HUES48 (cell line): Measurements from ENCODE around the gene BRINP3.
"Not testable (repeated sequence)": the region's sequence is repeated elsewhere in the genome, so short reads cannot be mapped to it uniquely, and the experiment has no call there.

Source experiments
- H3K27ac ChIP-seq: one replicate; pipeline ENCODE4 v1.7.0; 2013; ENCODE audit warnings: low read depth, low read length, inconsistent platforms
- H3K27me3 ChIP-seq: 2 replicates; pipeline ENCODE4 v1.6.1; 2013; ENCODE audit warnings: mild to moderate bottlenecking, low read length; ENCODE audit not compliant: control insufficient read depth, insufficient read depth
- H3K36me3 ChIP-seq: 2 replicates; pipeline ENCODE4 v1.6.1; 2013; ENCODE audit warnings: low read length; ENCODE audit not compliant: control insufficient read depth, insufficient read depth
- H3K4me1 ChIP-seq: 2 replicates; pipeline ENCODE4 v1.6.1; 2013; ENCODE audit warnings: mild to moderate bottlenecking, low read length; ENCODE audit not compliant: control insufficient read depth, insufficient read depth
- H3K4me3 ChIP-seq: 2 replicates; pipeline ENCODE4 v1.5.1; 2013; ENCODE audit warnings: mild to moderate bottlenecking, low read depth, low read length
- H3K9ac ChIP-seq: 2 replicates; pipeline ENCODE4 v1.6.1; 2013; ENCODE audit warnings: mild to moderate bottlenecking, low read depth, low read length, moderate library complexity
- H3K9me3 ChIP-seq: 2 replicates; pipeline ENCODE4 v1.6.1; 2013; ENCODE audit warnings: low read length; ENCODE audit not compliant: control insufficient read depth, insufficient read depth

BRINP3 gene

DNA sequence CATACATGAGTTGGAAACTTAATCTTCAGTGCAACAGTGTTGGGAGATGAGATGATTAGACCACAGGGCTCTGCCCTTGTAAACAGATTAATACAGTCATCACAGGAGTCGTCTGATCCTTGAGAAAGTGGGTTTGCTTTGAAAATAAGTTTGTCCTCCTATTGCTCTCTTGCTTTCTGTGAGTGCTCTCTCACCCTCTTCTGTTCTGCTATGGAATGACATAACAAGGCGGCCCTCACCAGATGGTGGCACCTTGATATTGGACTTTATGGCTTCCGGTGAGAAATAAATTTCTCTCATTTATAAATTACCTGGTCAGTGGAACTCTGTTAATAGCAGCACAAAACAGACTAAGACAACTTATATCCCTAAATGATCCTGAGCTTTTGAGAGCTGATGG, 353.6 kb downstream of the BRINP3 start:
- no peak overlapping the region for H3K27ac ChIP-seq
- H3K9me3 ChIP-seq: no peaks in the 10 kb centered on the region
- H3K9ac ChIP-seq: no peak overlapping the region
- H3K4me3 ChIP-seq: no peak overlapping the region
- H3K4me1 ChIP-seq: no peaks in the 10 kb centered on the region; the same call in 1 of the 2 replicates
- no peaks in the 10 kb centered on the region for H3K27me3 ChIP-seq
- no peaks in the 10 kb centered on the region for H3K36me3 ChIP-seq

DNA sequence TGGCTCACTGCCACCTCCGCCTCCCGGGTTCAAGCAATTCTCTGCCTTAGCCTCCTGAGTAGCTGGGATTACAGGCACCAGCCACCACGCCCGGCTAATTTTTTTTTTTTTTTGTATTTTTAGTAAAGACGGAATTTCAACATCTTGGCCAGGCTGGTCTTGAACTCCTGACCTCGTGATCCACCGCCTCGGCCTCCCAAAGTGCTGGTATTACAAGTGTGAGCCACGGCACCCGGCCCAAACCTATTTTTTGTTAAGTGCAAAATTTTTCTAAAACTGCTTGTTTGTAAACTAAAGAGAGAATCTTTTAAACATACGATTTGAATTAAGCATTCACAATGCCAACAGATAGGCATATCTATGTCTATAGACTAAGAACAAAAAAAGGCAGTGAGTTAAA, 357.1 kb downstream of the BRINP3 start:
- H3K4me3 ChIP-seq, H3K27me3 ChIP-seq, H3K36me3 ChIP-seq, H3K9ac ChIP-seq, H3K27ac ChIP-seq, H3K9me3 ChIP-seq: not testable (repeated sequence)
- H3K4me1 ChIP-seq: peaks cover 22% of the 10 kb centered on the region

DNA sequence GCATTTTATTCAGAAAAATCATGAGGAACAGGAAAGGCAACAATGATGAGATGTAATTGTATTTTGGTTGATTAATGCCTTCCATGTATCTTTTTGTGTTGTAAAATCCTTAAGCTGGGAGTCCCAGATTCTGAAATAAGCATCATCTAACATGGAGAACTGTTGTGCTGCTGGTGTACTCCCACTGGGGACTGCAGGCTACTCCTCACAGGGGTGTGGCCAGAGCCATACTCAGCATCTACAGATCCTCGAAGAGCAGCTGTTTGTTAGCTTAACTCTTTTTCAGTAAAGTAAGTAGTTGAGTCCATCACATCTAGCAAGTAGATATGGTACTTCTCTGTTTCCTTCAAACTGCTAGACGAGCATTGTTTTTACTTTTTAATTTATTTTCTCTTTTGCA, 358.0 kb downstream of the BRINP3 start:
- Histone ChIP-seq H3K27ac (no peak overlapping the region), H3K36me3 (no peaks in the 10 kb centered on the region), H3K4me1 (peaks cover 22% of the 10 kb centered on the region), H3K9me3 (no peaks in the 10 kb centered on the region), H3K27me3 (no peaks in the 10 kb centered on the region), H3K4me3 (no peak overlapping the region), H3K9ac (no peak overlapping the region)

DNA sequence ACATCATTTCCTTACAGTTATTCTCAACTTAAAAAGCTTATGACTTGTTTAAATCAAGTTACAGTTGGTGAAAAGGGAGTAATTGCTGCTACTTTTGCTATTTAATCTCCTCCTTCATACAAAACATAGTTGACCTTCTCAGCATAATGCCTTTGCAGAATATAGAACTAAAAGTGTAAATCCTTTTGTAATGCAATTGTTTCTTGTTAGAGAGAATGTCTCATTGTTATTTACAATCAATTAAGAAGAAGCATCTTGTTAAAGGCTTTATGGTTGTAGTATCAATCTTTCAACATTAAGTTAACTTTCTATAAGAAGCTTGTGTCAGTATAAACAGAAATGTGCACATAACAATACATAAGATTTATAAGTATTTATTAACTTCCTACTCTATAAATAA, 360.7 kb downstream of the BRINP3 start:
- no peak overlapping the region for H3K9ac ChIP-seq
- H3K4me1 ChIP-seq: peaks cover 22% of the 10 kb centered on the region
- H3K36me3 ChIP-seq: no peaks in the 10 kb centered on the region
- no peak overlapping the region for H3K4me3 ChIP-seq
- H3K27me3 ChIP-seq: no peaks in the 10 kb centered on the region
- H3K9me3 ChIP-seq: no peaks in the 10 kb centered on the region
- H3K27ac ChIP-seq: no peak overlapping the region

DNA sequence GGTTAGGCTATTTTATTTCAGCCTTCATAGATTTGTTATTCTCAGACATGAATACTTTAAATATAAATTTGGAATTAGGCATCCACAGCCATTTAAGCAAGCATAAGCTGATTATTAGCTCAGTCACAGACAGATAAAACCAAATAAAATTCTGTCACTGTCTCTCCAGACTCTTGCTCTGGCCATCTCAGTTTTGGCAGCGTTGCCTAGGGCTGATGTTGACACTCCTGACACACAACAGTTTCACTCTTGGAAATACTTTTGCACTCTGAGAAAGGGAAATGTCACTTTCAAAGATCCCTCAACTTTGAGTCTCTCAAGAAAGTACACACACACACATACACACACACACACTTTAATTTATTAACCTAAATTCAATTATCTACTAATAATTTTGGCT, 372.7 kb downstream of the BRINP3 start:
- Histone ChIP-seq H3K36me3 (no peaks in the 10 kb centered on the region), H3K27ac (no peak overlapping the region), H3K9ac (no peak overlapping the region), H3K4me1 (peaks cover 11% of the 10 kb centered on the region; the same call in 1 of the 2 replicates), H3K27me3 (no peaks in the 10 kb centered on the region), H3K4me3 (no peak overlapping the region), H3K9me3 (no peaks in the 10 kb centered on the region)

DNA sequence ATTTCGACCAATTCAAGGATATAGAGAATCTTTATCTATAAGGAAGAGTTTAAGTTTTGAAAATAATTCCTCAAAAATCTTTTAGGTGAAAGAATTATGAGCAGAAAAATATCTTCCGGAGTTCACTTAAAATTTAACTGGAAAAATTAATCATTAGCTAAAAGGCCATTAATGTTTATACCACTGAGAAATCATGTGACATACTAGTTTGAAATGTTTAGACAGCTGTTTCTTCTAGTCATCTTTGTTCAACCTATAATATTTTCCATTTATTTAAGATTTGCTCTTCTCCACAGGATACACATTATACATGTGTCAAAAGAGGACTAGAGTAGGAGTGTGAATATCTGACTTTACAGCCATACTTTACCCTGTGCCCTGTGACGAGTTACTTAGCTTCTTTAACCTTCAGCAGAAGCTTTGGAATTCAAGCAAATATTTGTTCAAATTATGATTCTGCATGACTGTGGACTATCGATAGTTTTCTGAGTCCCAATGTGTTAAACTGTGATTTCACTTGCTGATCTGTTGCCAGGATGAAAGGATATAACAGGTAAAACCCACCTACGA, 374.8 kb downstream of the BRINP3 start:
- no peaks in the 10 kb centered on the region for H3K27me3 ChIP-seq
- no peak overlapping the region for H3K9ac ChIP-seq
- H3K27ac ChIP-seq: no peak overlapping the region
- H3K9me3 ChIP-seq: no peaks in the 10 kb centered on the region
- no peaks in the 10 kb centered on the region for H3K36me3 ChIP-seq
- H3K4me3 ChIP-seq: no peak overlapping the region
- H3K4me1 ChIP-seq: peaks cover 11% of the 10 kb centered on the region; the same call in 1 of the 2 replicates

DNA sequence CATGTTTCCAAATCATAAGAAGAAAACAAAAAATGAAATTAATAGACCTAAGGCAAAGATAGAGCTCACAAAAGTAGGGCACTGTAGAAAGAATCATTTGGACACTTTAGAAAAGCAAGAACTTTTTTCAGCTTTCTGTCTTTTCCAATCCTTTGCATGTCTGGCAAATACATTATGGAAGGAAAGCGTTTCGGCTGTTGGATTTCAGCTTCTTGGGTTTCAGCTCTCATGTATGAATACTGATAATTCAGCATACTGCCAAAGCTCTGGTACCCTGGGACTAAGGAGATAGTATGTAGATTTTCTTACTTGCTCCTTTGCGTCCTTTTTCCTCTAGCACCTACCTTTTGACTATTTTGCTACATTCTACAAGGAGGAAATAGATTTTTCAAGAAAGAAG, 375.9 kb downstream of the BRINP3 start:
- Histone ChIP-seq H3K27me3 (no peaks in the 10 kb centered on the region), H3K36me3 (no peaks in the 10 kb centered on the region), H3K27ac (no peak overlapping the region), H3K4me3 (no peak overlapping the region), H3K9ac (no peak overlapping the region), H3K4me1 (peaks cover 11% of the 10 kb centered on the region; the same call in 1 of the 2 replicates), H3K9me3 (no peaks in the 10 kb centered on the region)

DNA sequence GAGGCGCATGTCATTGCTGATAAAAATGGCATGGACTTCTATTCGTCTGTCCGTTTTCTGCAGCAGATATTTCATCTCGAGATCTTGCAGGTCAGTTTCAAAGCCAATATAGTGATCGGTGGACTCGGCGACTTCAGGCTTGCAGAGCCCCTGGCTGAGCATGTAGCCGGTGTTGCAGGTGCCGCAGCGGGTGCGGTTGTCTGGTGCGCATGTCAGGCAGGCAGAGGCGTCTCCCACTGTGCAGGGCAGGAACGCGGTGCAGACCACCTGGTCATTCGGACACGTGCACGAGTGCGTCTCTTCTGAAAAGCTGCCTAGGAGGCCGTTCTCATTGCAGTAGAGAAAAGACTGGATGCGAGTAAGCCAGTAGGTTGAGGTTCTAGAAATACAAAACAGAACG, 378.9 kb downstream of the BRINP3 start:
- no peak overlapping the region for H3K9ac ChIP-seq
- no peak overlapping the region for H3K27ac ChIP-seq
- H3K27me3 ChIP-seq: no peaks in the 10 kb centered on the region
- no peaks in the 10 kb centered on the region for H3K9me3 ChIP-seq
- H3K36me3 ChIP-seq: no peaks in the 10 kb centered on the region
- H3K4me3 ChIP-seq: no peak overlapping the region
- peaks cover 7% of the 10 kb centered on the region; the same call in 1 of the 2 replicates for H3K4me1 ChIP-seq

DNA sequence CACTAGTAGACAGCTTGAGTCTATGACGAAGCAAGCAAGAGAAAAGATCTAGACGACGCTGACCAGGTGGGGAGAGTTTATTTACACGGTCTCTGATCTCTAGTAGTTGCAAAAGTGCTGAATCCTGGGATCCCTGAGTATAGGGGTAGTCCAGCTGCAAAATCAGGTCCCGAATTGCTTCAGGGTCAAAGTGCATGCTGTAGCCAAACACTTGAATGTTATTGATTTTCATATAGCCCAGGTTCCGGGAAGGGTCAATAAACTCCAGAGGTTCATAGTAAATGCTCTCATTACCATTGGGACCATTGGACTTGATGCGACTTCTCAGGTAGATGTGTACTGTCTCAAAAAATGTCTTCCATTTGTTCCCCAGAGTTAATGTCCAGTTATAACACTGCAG, 379.6 kb downstream of the BRINP3 start:
- H3K9me3 ChIP-seq: no peaks in the 10 kb centered on the region
- peaks cover 5% of the 10 kb centered on the region; the same call in 1 of the 2 replicates for H3K4me1 ChIP-seq
- H3K4me3 ChIP-seq: no peak overlapping the region
- H3K36me3 ChIP-seq: no peaks in the 10 kb centered on the region
- no peaks in the 10 kb centered on the region for H3K27me3 ChIP-seq
- H3K9ac ChIP-seq: no peak overlapping the region
- H3K27ac ChIP-seq: no peak overlapping the region

DNA sequence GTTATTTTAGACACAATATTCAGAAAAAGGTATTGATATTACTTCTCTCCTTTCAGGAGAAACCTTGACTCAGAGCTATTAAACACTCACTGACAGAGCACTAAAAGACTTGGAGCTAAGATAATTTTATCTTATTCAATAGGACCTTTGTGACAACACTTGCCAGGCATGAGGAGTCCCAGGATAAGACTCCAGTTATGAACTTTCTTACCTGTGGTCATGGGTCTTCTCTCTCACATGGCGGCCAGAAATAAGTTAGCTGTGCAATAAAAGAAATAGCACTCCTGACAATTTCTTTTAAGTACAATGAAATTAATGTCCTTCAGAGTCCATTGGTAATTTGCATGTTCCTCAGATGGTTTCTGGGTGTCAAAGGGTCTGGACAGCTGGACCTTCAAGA, 382.1 kb downstream of the BRINP3 start:
- Histone ChIP-seq H3K9ac (no peak overlapping the region), H3K4me1 (no peaks in the 10 kb centered on the region), H3K4me3 (no peak overlapping the region), H3K27ac (no peak overlapping the region), H3K9me3 (no peaks in the 10 kb centered on the region), H3K27me3 (no peaks in the 10 kb centered on the region), H3K36me3 (no peaks in the 10 kb centered on the region)

DNA sequence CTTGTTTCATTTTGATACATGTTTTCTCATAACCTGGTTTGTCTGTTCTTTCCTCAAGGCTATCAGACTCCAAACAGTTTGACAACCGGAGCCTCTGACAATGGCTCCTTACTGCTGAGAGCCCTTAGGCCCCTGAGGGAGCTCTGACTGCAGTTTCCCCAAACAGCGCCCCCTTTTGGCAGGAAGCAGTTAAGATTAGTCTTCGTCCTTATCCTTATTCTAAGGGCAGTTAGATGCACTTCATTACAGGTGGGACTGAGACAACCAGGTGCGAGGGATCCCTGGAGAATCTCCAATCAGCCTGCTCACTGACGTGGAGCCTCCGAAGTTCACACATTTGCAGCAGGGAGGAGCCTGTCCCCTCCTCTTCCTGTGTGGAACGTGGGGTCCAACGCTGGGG, 393.1 kb downstream of the BRINP3 start:
- Histone ChIP-seq H3K4me3 (no peak overlapping the region), H3K9me3 (no peaks in the 10 kb centered on the region), H3K27me3 (no peaks in the 10 kb centered on the region), H3K27ac (no peak overlapping the region), H3K36me3 (no peaks in the 10 kb centered on the region), H3K9ac (no peak overlapping the region), H3K4me1 (no peaks in the 10 kb centered on the region)

DNA sequence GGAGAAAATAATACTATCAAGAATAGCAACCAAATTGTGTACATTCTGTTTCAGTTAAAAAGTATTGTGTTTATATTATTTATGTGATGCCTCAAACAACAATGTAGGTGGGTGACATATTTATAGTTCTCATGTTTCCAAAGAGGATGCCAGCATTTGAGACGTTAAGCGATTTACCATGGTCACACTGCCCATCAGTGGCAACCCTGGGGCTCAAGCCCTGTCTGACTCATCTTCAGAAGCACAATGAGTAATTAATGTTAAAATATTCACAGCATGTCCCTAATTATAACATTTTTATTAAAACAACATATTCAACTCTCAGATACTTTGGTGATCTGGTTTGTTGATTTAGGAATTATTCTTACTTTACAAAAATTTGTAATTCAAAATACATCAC, 409.4 kb downstream of the BRINP3 start:
- Histone ChIP-seq H3K4me3 (no peak overlapping the region), H3K27ac (no peak overlapping the region), H3K9ac (no peak overlapping the region)

More for the DNA sequence above, 409.4 kb downstream of the BRINP3 start:
- no peaks in the 10 kb centered on the region for H3K36me3 ChIP-seq
- H3K4me1 ChIP-seq: no peaks in the 10 kb centered on the region
- no peaks in the 10 kb centered on the region for H3K27me3 ChIP-seq
- H3K9me3 ChIP-seq: no peaks in the 10 kb centered on the region
